Type B pancreatic cell (in vitro differentiated cells): ENCODE measurements around the gene GAN. TPM values are rescaled to one million over a fixed set of nuclear protein-coding genes. Genes with fewer than 3 reads are reported as not detected.
A peak's percentile ranks its signal among the peaks of the same experiment; 100 is the strongest.

Experiments used
- DNase-seq: peaks from one replicate; pipeline ENCODE4 v3.0.0; 2021; ENCODE audit warnings: mixed read lengths; ENCODE audit not compliant: unreplicated experiment; ENCODE audit errors: extremely low spot score
- H3K27ac Mint-ChIP-seq: 2 replicates; pipeline ENCODE4 v1.8.0; 2021; ENCODE audit warnings: mild to moderate bottlenecking, mixed read lengths
- H3K27me3 Mint-ChIP-seq: 2 replicates; pipeline ENCODE4 v1.8.0; 2021; ENCODE audit warnings: mixed read lengths
- H3K36me3 Mint-ChIP-seq: 2 replicates; pipeline ENCODE4 v1.8.0; 2021; ENCODE audit warnings: mixed read lengths
- H3K4me1 Mint-ChIP-seq: one replicate; pipeline ENCODE4 v1.8.0; 2021; ENCODE audit warnings: mixed read lengths; ENCODE audit not compliant: unreplicated experiment
- H3K4me3 Mint-ChIP-seq: 2 replicates; pipeline ENCODE4 v1.8.0; 2021; ENCODE audit warnings: mild to moderate bottlenecking, mixed read lengths
- H3K9me3 Mint-ChIP-seq: 2 replicates; pipeline ENCODE4 v1.8.0; 2021; ENCODE audit warnings: mixed read lengths
- long read RNA-seq: library from polyadenylated mRNA; unstranded; transcript quantifications from one replicate; pipeline ENCODE4 v2.0.0, GENCODE V29; 2020
- total RNA-seq: library from RNA; stranded (reverse); gene quantifications from 2 replicates; pipeline ENCODE4 v1.2.1, GENCODE V29; 2021; ENCODE audit warnings: low replicate concordance
- TF ChIP-seq, protein P1 (sequence below): fragments of 200-600 bp; sonication (generic); conservative IDR thresholded peaks from 2 replicates; pipeline ENCODE4 v1.5.0; 2021; ENCODE audit warnings: antibody characterized with exemption, mild to moderate bottlenecking

Gene GAN, protein sequence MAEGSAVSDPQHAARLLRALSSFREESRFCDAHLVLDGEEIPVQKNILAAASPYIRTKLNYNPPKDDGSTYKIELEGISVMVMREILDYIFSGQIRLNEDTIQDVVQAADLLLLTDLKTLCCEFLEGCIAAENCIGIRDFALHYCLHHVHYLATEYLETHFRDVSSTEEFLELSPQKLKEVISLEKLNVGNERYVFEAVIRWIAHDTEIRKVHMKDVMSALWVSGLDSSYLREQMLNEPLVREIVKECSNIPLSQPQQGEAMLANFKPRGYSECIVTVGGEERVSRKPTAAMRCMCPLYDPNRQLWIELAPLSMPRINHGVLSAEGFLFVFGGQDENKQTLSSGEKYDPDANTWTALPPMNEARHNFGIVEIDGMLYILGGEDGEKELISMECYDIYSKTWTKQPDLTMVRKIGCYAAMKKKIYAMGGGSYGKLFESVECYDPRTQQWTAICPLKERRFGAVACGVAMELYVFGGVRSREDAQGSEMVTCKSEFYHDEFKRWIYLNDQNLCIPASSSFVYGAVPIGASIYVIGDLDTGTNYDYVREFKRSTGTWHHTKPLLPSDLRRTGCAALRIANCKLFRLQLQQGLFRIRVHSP
- 14.8 and 32.7 TPM in 2 replicates for total RNA-seq
- long read RNA-seq, full-length matches to known transcripts = 1 of 22 reads
- long read RNA-seq, partial matches to known transcripts = 1 of 22 reads
- long read RNA-seq, other reads (novel, unspliced or antisense) = 20 of 22 reads

DNA sequence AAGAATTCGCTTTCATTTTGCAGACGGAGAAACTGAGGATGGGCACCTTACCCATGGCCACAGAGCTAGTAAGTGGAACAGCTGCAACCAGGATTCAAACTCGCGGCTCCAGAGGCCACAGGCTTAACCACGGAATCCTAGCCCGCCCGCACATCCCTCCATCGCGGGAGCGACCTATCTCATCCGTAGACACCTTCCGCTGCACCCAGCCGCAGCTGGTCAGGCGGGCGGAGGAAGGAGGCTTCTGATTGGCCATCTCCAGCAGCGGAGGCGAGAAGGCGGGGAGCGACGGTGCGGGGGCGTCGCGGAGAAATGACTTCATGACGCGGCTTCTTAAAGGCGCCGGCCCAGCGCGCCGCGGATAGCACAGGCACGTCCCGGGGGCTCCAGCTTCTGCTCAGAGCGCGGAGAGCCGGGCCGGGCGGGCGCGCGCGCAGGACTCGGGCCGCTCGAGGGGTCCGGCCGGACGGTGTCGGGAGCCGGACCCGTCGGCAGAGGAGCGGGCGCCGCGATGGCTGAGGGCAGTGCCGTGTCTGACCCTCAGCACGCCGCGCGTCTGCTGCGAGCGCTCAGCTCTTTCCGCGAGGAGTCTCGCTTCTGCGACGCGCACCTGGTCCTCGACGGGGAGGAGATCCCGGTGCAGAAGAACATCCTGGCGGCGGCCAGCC is at the start of gene GAN:
TSS of gene GAN (plus strand) at position 360 of the 668 bp plus-strand sequence. CDS start at position 512, 152 bp downstream.
- TF ChIP-seq, protein P1, sequence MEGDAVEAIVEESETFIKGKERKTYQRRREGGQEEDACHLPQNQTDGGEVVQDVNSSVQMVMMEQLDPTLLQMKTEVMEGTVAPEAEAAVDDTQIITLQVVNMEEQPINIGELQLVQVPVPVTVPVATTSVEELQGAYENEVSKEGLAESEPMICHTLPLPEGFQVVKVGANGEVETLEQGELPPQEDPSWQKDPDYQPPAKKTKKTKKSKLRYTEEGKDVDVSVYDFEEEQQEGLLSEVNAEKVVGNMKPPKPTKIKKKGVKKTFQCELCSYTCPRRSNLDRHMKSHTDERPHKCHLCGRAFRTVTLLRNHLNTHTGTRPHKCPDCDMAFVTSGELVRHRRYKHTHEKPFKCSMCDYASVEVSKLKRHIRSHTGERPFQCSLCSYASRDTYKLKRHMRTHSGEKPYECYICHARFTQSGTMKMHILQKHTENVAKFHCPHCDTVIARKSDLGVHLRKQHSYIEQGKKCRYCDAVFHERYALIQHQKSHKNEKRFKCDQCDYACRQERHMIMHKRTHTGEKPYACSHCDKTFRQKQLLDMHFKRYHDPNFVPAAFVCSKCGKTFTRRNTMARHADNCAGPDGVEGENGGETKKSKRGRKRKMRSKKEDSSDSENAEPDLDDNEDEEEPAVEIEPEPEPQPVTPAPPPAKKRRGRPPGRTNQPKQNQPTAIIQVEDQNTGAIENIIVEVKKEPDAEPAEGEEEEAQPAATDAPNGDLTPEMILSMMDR = no peak
- Mint-ChIP-seq H3K4me1 (peaks cover 28% of the 10 kb centered on the region), H3K9me3 (no peaks in the 10 kb centered on the region), H3K27ac (peak within 1 kb of the TSS; percentile 93), H3K4me3 (peak within 1 kb of the TSS; percentile 94), H3K27me3 (no peaks in the 10 kb centered on the region), H3K36me3 (peaks cover 3% of the 10 kb centered on the region)
- DNase-seq = peak; percentile 94

DNA sequence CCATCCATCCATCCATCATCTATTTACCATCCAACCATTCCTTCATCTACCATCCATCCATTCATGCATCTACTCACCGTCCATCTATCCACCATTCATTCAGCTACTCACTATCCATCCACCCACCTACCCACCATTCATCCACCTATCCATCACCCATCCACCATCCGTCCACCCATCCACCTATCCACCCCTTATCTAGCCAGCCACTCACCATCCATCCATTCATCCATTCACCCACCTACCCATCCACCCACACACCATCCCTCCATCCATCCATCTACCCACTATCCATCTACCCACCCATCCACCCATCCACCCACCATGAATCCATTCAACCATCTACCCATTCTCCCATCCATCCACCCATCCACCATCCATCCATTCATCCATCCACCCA is 49.7 kb upstream of the GAN start:
- H3K9me3 Mint-ChIP-seq = no peaks in the 10 kb centered on the region
- H3K36me3 Mint-ChIP-seq = peaks cover 4% of the 10 kb centered on the region
- H3K4me3 Mint-ChIP-seq = no peak overlapping the region
- no peaks in the 10 kb centered on the region for H3K27me3 Mint-ChIP-seq
- no peak for DNase-seq
- no peak overlapping the region for H3K27ac Mint-ChIP-seq
- TF ChIP-seq, protein P1 = no peak
- peaks cover 7% of the 10 kb centered on the region for H3K4me1 Mint-ChIP-seq

DNA sequence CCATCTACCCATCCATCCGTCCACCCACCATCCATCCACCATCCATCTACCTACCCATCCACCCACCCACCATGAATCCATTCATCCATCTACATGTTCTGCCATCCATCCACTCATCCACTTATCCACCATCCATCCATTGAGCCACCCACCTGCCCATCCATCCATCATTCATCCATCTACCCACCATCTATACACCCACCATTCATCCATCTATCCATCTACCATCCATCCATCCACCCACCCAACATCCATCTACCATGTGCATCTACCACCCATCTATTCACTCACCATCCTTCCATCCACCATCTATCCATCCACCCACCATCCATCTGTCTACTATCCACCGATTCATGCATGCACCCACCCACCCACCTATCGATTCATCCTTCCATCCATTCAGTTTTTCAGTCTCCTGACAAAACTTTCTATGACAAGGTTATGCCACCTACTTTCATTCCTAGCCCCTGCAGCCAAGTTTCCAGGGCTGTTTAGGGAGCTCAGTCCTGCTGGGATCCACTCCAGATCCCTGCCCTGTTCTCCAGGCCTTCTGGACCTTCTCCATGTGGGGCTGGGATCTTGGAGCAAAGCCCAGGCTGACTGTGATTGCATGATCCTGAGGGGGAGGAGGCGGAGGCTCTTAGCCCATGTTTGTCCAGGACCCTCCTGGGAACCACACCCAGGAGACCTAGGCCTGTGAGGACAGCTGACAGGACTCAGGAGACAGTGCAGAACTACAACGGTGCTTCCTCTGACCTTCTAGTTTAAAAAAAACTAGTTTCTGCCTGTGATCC is 48.9 kb upstream of the GAN start:
- Mint-ChIP-seq H3K9me3 (no peaks in the 10 kb centered on the region), H3K36me3 (peaks cover 4% of the 10 kb centered on the region), H3K4me3 (no peak overlapping the region), H3K27ac (no peak overlapping the region), H3K4me1 (peaks cover 7% of the 10 kb centered on the region), H3K27me3 (no peaks in the 10 kb centered on the region)
- no peak for DNase-seq
- TF ChIP-seq, protein P1 = no peak

DNA sequence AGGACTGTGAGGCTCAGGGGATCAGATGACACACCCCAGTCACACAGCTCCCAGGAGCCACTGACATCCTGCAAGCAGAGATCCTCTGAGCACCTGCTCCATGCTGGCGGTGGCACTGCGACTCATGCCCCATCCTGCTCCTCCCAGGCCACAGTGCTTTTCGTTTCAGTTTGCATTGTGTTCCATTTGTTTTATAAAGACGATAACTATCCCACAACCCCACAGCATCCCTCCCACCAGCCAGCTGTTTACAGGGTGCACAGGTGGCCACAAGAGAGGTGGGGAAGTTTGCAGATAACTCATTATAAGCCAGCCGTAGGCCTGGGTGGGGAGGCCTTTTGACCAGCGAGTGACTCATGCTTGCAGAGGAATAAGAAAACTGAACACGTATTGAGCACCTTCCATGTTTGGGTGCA is 48.1 kb upstream of the GAN start:
- Mint-ChIP-seq H3K4me1 (peaks cover 7% of the 10 kb centered on the region), H3K27me3 (no peaks in the 10 kb centered on the region), H3K9me3 (no peaks in the 10 kb centered on the region), H3K27ac (peak overlapping the region; percentile 86), H3K4me3 (no peak overlapping the region), H3K36me3 (peaks cover 4% of the 10 kb centered on the region)
- TF ChIP-seq, protein P1 = no peak
- no peak for DNase-seq

DNA sequence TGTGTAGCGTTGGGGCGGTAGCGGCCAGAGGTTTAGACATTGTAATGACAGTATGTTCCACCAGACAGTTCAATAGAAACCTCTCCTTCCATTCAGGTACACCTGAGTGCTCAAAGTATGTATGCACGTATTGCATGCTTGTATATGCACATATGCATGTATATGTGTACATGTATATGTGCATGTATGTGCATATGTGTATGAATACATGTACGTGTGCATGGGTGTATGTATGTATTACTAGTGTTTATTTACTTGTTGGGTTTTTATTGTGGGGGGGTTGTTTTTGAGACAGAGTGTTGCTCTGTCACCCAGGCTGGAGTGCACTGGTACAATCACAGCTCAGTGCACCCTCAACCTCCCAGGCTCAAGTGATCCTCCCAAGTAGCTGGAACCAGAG is 46.3 kb upstream of the GAN start:
- no peak overlapping the region for H3K27ac Mint-ChIP-seq
- peaks cover 7% of the 10 kb centered on the region for H3K4me1 Mint-ChIP-seq
- peaks cover 4% of the 10 kb centered on the region for H3K36me3 Mint-ChIP-seq
- no peak for DNase-seq
- TF ChIP-seq, protein P1 = no peak
- no peak overlapping the region for H3K4me3 Mint-ChIP-seq
- no peaks in the 10 kb centered on the region for H3K9me3 Mint-ChIP-seq
- H3K27me3 Mint-ChIP-seq = no peaks in the 10 kb centered on the region
